NCI-H2196 treated with DMSO at 0.1 percent for 48 hours (cell line): ENCODE results near the gene CCDC88B.

Experiments
- DNase-seq: peaks from one replicate; lab custom pipeline; 2025; ENCODE audit not compliant: unreplicated experiment; lab: John Stamatoyannopoulos, UW

Gene CCDC88B

GRCh38 chr11:64359712-64360445 lies 19.9 kb downstream of the CCDC88B start:
- DNase-seq = no peak

GRCh38 chr11:64360448-64360921 lies 20.5 kb downstream of the CCDC88B start:
- no peak for DNase-seq

- DNase-seq = no peak
Measured at GRCh38 chr11:64361659-64362058, 21.7 kb downstream of the CCDC88B start.

- DNase-seq = no peak
Measured at GRCh38 chr11:64362339-64362738, 22.3 kb downstream of the CCDC88B start.

GRCh38 chr11:64364435-64364834 lies 24.4 kb downstream of the CCDC88B start:
- DNase-seq = no peak

- DNase-seq = no peak
Measured at GRCh38 chr11:64364911-64365310, 24.9 kb downstream of the CCDC88B start.

GRCh38 chr11:64366751-64367150 lies 26.7 kb downstream of the CCDC88B start:
- no peak for DNase-seq

GRCh38 chr11:64367931-64368672 lies 28.1 kb downstream of the CCDC88B start:
- DNase-seq = no peak

- no peak for DNase-seq
Measured at GRCh38 chr11:64368673-64369074, 28.7 kb downstream of the CCDC88B start.

- DNase-seq = no peak
Measured at GRCh38 chr11:64369440-64370421, 29.7 kb downstream of the CCDC88B start.

GRCh38 chr11:64371201-64371600 lies 31.2 kb downstream of the CCDC88B start:
- no peak for DNase-seq

- no peak for DNase-seq
Measured at GRCh38 chr11:64372021-64372420, 32.0 kb downstream of the CCDC88B start.

- DNase-seq = peak; percentile 89
Measured at GRCh38 chr11:64372802-64373597, 33.0 kb downstream of the CCDC88B start.

GRCh38 chr11:64373598-64373974 lies 33.6 kb downstream of the CCDC88B start:
- DNase-seq = no peak

- no peak for DNase-seq
Measured at GRCh38 chr11:64376071-64376470, 36.1 kb downstream of the CCDC88B start.

GRCh38 chr11:64378335-64378880 lies 38.4 kb downstream of the CCDC88B start:
- no peak for DNase-seq

GRCh38 chr11:64379160-64379559 lies 39.2 kb downstream of the CCDC88B start:
- DNase-seq = no peak

- no peak for DNase-seq
Measured at GRCh38 chr11:64379817-64380709, 40.1 kb downstream of the CCDC88B start.

GRCh38 chr11:64381350-64381749 lies 41.3 kb downstream of the CCDC88B start:
- no peak for DNase-seq
